Right lobe of liver (tissue), 6 donors: ENCODE data around the gene FAXDC2. TPM values are rescaled to one million over a fixed set of nuclear protein-coding genes. Genes with fewer than 3 reads are reported as not detected.

Source experiments
- ATAC-seq, 4 donors: fragments of 200-7000 bp; cut with Tn5 transposase; one replicate each; pipeline ENCODE4 v1.9.1; 2020; ENCODE audit warnings: mild to moderate bottlenecking in 4 of 4, moderate library complexity in 4 of 4
- DNase-seq, 3 donors: peaks; one replicate each; pipeline ENCODE4 v3.0.0-alpha.2; 2020
- H3K27ac ChIP-seq, 3 donors: fragments of 200-600 bp; one replicate each; pipeline ENCODE4 v1.8.0; 2022
- H3K27me3 ChIP-seq, 2 donors: fragments of 200-600 bp; one replicate each; pipeline ENCODE4 v1.8.0; 2022
- H3K36me3 ChIP-seq, 4 donors: fragments of 200-600 bp; sonication (generic) in 1 of 4; one replicate each; pipeline versions ENCODE4 v1.5.1 to v1.8.0; 2017 to 2022; ENCODE audit warnings: control low read depth in 1 of 4
- H3K4me1 ChIP-seq, 4 donors: fragments of 200-600 bp; sonication (generic) in 1 of 4; one replicate each; pipeline versions ENCODE4 v1.5.1 to v1.8.0; 2017 to 2022; ENCODE audit warnings: control low read depth in 1 of 4
- H3K4me3 ChIP-seq, 3 donors: fragments of 200-600 bp; one replicate each; pipeline ENCODE4 v1.8.0; 2022
- H3K9me3 ChIP-seq, 4 donors: fragments of 200-600 bp; sonication (generic) in 1 of 4; one replicate each; pipeline versions ENCODE4 v1.5.1 to v1.8.0; 2017 to 2022; ENCODE audit warnings: control low read depth in 1 of 4
- POLR2A ChIP-seq: fragments of 450-650 bp; IDR thresholded peaks from one replicate; pipeline ENCODE4 v1.6.1; 2017; ENCODE audit warnings: antibody characterized with exemption, mild to moderate bottlenecking
- WGBS: methylation state at CpG from one replicate; pipeline ENCODE4 v1.1.6; 2018; ENCODE audit warnings: low coverage, low lambda C conversion rate; ENCODE audit not compliant: insufficient coverage; ENCODE audit errors: missing lambda C conversion rate; 5-methylcytosine and 5-hydroxymethylcytosine counted together
- intact Hi-C, 2 donors: fragments of 100-400 bp; cut with DNase I; formaldehyde crosslinking; loops; one replicate each; pipeline versions ENCODE4 v1.11.2 to v1.14.1; 2022
- total RNA-seq, 6 experiments: library from RNA; depleted of rRNA in 2 of 6; stranded (reverse); fragments of >200 nt in 2 of 6; fragmentation: NEBNext Ultra II Directional in 3 of 6; extraction: Animal tissue kit (Norgen Biotek cat#: 25700) in 3 of 6; gene quantifications; one replicate each; pipeline versions ENCODE4 v1.1.0 to v1.2.4, GENCODE V29; 2016 to 2023
- TF ChIP-seq, protein P1 (sequence below), 4 donors: fragments of 200-600 bp in 3 of 4; fragments of 450-650 bp in 1 of 4; IDR thresholded peaks; one replicate each; pipeline versions ENCODE4 v1.5.1 to v1.8.0; 2016 to 2022; ENCODE audit warnings: antibody characterized with exemption in 4 of 4, mild to moderate bottlenecking in 2 of 4
- donor health status: DM: no; HTN: yes; CAD: no.
- donor health status: DM: no; HTN: no; CAD: no.
- donor health status: DM: no; HTN: no; CAD: no.
- donor health status: DM: no; HTN: yes; CAD: no.
- donor health status: DM: no; HTN: yes; CAD: no.

Gene FAXDC2
- total RNA-seq, 6 experiments from 2014 or later: 27.3 to 98.1 (median 53.2) TPM

GRCh38 chr5:154820383-154820782, 30.0 kb downstream of the FAXDC2 start:
- H3K9me3 ChIP-seq: no peaks in the 10 kb centered on the region
- peaks cover 0 to 15% (median 5%) of the 10 kb centered on the region in 4 donors for H3K4me1 ChIP-seq
- WGBS: 92% methylated on average over 2 of the region's 5 CpGs
- TF ChIP-seq POLR2A: no peak
- TF ChIP-seq, protein P1, sequence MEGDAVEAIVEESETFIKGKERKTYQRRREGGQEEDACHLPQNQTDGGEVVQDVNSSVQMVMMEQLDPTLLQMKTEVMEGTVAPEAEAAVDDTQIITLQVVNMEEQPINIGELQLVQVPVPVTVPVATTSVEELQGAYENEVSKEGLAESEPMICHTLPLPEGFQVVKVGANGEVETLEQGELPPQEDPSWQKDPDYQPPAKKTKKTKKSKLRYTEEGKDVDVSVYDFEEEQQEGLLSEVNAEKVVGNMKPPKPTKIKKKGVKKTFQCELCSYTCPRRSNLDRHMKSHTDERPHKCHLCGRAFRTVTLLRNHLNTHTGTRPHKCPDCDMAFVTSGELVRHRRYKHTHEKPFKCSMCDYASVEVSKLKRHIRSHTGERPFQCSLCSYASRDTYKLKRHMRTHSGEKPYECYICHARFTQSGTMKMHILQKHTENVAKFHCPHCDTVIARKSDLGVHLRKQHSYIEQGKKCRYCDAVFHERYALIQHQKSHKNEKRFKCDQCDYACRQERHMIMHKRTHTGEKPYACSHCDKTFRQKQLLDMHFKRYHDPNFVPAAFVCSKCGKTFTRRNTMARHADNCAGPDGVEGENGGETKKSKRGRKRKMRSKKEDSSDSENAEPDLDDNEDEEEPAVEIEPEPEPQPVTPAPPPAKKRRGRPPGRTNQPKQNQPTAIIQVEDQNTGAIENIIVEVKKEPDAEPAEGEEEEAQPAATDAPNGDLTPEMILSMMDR (IDR thresholded peaks at IDR 0.05): no peak
- ATAC-seq: no peak
- no peak overlapping the region for H3K27ac ChIP-seq
- no peak for DNase-seq
- intact Hi-C loops: no loop called here
- no peaks in the 10 kb centered on the region for H3K27me3 ChIP-seq
- H3K36me3 ChIP-seq: peaks cover 0 to 57% (median 18%) of the 10 kb centered on the region in 4 donors
- no peak overlapping the region for H3K4me3 ChIP-seq

- ATAC-seq: no peak
- Histone ChIP-seq H3K9me3 (no peaks in the 10 kb centered on the region), H3K36me3 (peaks cover 0 to 62% (median 20%) of the 10 kb centered on the region in 4 donors), H3K27ac (no peak overlapping the region), H3K27me3 (no peaks in the 10 kb centered on the region), H3K4me1 (peaks cover 0 to 19% (median 9%) of the 10 kb centered on the region in 4 donors), H3K4me3 (no peak overlapping the region)
- TF ChIP-seq, protein P1 (IDR thresholded peaks at IDR 0.05): no peak
- no peak for TF ChIP-seq POLR2A
- DNase-seq: no peak
- intact Hi-C loops: no loop called here
- 71% methylated on average over 4 of the region's 7 CpGs for WGBS
These were observed 30.9 kb downstream of the FAXDC2 start for GRCh38 chr5:154819546-154819945.

DNA sequence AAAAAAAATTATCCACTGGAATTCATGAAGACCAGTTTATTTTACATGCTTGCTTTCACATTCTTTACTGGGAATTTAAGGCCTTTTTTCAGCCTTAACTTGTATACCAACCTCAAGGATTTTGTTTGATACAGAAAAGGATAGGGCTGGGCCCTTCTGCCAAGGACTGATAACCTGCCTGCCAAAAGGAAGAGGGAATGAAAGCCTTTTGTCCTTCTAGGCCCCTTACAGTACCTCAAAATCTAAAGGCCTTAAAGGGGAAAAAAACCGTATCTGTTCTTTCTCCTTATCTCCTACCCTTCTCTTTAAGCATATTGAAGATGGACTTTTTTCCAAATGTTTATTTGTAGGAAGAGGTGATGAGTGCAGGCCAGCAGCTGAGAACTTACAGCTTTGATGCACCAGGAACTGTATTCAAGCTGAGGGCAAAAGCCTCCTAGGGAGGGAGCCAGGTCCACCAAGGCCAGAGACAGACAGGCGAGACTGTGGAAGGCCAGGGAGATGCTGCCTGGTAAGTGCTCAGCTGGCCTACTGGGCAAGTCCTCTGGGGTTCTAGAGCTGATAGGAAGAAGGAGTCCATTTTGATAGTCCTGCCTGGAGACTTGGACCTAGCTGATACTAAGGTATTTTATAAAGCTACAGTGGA, 31.8 kb downstream of the FAXDC2 start:
- Histone ChIP-seq H3K36me3 (peaks cover 0 to 68% (median 20%) of the 10 kb centered on the region in 4 donors), H3K4me1 (peaks cover 0 to 19% (median 9%) of the 10 kb centered on the region in 4 donors), H3K9me3 (no peaks in the 10 kb centered on the region), H3K4me3 (no peak overlapping the region), H3K27me3 (no peaks in the 10 kb centered on the region), H3K27ac (no peak overlapping the region)
- no peak for DNase-seq
- intact Hi-C loops: no loop called here
- ATAC-seq: no peak
- WGBS: 50% methylated on average over 2 of the region's 2 CpGs
- TF ChIP-seq POLR2A: no peak
- TF ChIP-seq, protein P1 (IDR thresholded peaks at IDR 0.05): no peak

GRCh38 chr5:154817815-154818214, 32.6 kb downstream of the FAXDC2 start:
- TF ChIP-seq, protein P1 (IDR thresholded peaks at IDR 0.05): no peak
- no peak for TF ChIP-seq POLR2A
- no peak for ATAC-seq
- no peak overlapping the region for H3K4me3 ChIP-seq
- H3K36me3 ChIP-seq: peaks cover 0 to 68% (median 18%) of the 10 kb centered on the region in 4 donors
- no peak overlapping the region for H3K27ac ChIP-seq
- intact Hi-C loops: no loop called here
- WGBS: 85% methylated on average over 6 of the region's 6 CpGs
- no peaks in the 10 kb centered on the region for H3K9me3 ChIP-seq
- no peaks in the 10 kb centered on the region for H3K27me3 ChIP-seq
- peaks cover 0 to 19% (median 9%) of the 10 kb centered on the region in 4 donors for H3K4me1 ChIP-seq
- no peak for DNase-seq
